Lower leg skin (tissue), 3 donors: ENCODE measurements around the gene DNAJB12.
"Not testable (repeated sequence)": the region's sequence is repeated elsewhere in the genome, so short reads cannot be mapped to it uniquely, and the experiment has no call there.

ENCODE experiments used
- POLR2A ChIP-seq, 2 donors: fragments of 450-650 bp; IDR thresholded peaks; one replicate each; pipeline ENCODE4 v1.6.1; 2016 to 2017; ENCODE audit warnings: antibody characterized with exemption in 2 of 2, mild to moderate bottlenecking in 1 of 2, moderate library complexity in 1 of 2
- TF ChIP-seq, protein P1 (sequence below), 3 donors: fragments of 450-650 bp; IDR thresholded peaks; one replicate each; pipeline ENCODE4 v1.5.1; 2016; ENCODE audit warnings: antibody characterized with exemption in 3 of 3, mild to moderate bottlenecking in 3 of 3, moderate library complexity in 2 of 3

- TF ChIP-seq, protein P1, sequence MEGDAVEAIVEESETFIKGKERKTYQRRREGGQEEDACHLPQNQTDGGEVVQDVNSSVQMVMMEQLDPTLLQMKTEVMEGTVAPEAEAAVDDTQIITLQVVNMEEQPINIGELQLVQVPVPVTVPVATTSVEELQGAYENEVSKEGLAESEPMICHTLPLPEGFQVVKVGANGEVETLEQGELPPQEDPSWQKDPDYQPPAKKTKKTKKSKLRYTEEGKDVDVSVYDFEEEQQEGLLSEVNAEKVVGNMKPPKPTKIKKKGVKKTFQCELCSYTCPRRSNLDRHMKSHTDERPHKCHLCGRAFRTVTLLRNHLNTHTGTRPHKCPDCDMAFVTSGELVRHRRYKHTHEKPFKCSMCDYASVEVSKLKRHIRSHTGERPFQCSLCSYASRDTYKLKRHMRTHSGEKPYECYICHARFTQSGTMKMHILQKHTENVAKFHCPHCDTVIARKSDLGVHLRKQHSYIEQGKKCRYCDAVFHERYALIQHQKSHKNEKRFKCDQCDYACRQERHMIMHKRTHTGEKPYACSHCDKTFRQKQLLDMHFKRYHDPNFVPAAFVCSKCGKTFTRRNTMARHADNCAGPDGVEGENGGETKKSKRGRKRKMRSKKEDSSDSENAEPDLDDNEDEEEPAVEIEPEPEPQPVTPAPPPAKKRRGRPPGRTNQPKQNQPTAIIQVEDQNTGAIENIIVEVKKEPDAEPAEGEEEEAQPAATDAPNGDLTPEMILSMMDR (IDR thresholded peaks at IDR 0.05), result not testable (repeated sequence)
- not testable (repeated sequence) for TF ChIP-seq POLR2A (IDR thresholded peaks at IDR 0.05)
Observed at GRCh38 chr10:72296829-72297280, 57.9 kb downstream of the DNAJB12 start.
